HG02852 (cell line): ENCODE measurements around the gene PLP1.

ENCODE experiments used
- ATAC-seq: cut with Tn5 transposase; IDR thresholded peaks from one replicate; pipeline ENCODE4 v1.9.1; 2021; ENCODE audit warnings: mild to moderate bottlenecking, moderate library complexity; ENCODE audit not compliant: unreplicated experiment

PLP1 gene

GRCh38 chrX:103823591-103823990 is 47.0 kb downstream of the PLP1 start:
- no peak for ATAC-seq

GRCh38 chrX:103825881-103826280 is 49.2 kb downstream of the PLP1 start:
- no peak for ATAC-seq

GRCh38 chrX:103828529-103828928 is 51.9 kb downstream of the PLP1 start:
- no peak for ATAC-seq

GRCh38 chrX:103830848-103831247 is 54.2 kb downstream of the PLP1 start:
- no peak for ATAC-seq

- peak; percentile 6 for ATAC-seq
These were observed 54.7 kb downstream of the PLP1 start for GRCh38 chrX:103831342-103831802.

- peak; percentile 79 for ATAC-seq
These were observed 55.3 kb downstream of the PLP1 start, which contains the start of gene RAB9B for GRCh38 chrX:103831803-103832544. Gene RAB9B, minus strand, starts transcription at chrX:103832257. Its CDS starts 6,473 bp downstream, at chrX:103825784.

- no peak for ATAC-seq
These were observed 62.8 kb downstream of the PLP1 start for GRCh38 chrX:103839404-103839803.
